NCI-H1417 (cell line): ENCODE results near the gene PELO.

ENCODE experiments used
- DNase-seq, 3 experiments: peaks; one replicate each; lab custom pipeline; 2025; lab: John Stamatoyannopoulos, UW

PELO gene

DNA sequence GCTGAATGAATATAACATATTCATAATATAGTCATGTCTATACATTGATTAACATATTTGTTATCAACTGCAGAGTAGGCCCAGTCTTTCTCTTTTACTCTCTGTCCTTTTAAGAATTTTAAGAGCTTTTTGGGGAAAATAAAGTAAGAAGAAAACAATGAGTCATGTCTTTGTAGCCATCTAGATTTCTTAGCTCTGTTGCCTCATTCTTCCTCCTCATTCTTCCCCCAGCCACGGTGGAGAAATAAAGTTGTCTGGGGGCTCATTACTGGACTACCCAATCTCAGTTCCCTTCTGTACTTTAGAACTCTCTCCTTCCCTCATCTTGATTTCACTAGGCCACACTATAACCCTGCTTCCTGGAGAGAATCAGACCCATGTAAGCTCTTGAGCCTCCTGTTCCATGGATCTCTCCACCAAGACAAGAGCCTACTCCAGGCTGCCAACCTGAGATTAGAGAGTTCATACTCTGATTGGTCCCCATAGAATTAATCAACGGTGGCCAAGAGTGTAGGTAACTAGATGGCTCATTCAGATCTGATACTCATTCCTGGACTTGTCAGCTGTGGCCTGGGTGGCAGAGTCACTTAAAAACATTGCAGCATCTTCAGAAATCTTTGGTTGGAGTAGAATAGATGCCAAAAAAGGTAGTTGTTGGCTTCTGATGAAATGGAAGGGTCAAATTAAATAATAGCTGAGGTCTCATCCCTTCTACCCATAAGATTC lies 44.2 kb downstream of the PELO start:
- DNase-seq, result no peak

DNA sequence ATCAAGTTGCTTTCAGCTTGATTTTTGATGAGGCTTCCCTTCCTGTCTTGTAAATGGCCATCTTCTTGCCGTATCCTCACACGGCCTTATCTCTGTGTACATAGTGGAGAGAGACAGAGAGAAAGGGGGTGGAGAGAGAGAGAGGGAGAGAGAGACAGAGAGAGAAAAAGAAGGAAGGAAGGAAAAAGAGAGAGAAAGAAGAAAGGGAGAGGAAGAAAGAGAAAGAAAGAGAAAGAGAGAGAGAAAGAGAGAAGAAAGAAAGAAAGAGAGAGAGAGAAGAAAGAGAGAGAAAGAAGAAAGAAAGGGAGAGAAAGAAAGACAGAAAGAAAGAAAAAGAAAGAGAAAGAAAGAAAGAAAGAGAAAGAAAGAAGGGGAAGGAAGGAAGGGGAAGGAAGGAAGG lies 46.6 kb downstream of the PELO start:
- no peak for DNase-seq

DNA sequence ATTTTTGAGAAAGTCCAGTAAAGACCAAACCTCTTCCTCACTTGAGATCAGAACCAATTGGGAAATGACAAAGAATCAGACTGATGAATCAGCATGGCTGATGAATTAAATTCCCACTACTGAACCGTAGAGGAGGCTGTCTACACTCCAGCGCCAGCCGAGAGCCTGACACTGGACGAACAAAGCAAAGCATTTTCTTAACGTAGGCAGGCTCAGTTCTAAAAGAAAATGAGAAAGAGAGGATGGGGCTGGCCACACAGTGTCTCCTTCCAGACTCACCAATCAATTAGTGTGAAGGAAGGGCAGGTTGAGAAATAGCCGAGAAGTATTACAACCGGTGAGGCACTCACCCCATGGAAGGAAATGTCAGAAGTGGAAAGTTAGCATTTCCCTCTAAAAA lies 49.4 kb downstream of the PELO start:
- DNase-seq, result no peak
